Body of pancreas (tissue), 4 donors: ENCODE data around the gene ZNF71.

Experiments used
- POLR2A ChIP-seq, 3 donors: fragments of 450-650 bp; IDR thresholded peaks; one replicate each; pipeline ENCODE4 v1.6.1; 2016; ENCODE audit warnings: antibody characterized with exemption in 3 of 3, mild to moderate bottlenecking in 2 of 3
- TF ChIP-seq, protein P1 (sequence below), 7 experiments: fragments of 450-650 bp in 4 of 7; fragments of 200-600 bp in 3 of 7; sonication (generic) in 3 of 7; IDR thresholded peaks; one replicate each; pipeline ENCODE4 v1.5.1; 2016 to 2019; ENCODE audit warnings: antibody characterized with exemption in 7 of 7

DNA sequence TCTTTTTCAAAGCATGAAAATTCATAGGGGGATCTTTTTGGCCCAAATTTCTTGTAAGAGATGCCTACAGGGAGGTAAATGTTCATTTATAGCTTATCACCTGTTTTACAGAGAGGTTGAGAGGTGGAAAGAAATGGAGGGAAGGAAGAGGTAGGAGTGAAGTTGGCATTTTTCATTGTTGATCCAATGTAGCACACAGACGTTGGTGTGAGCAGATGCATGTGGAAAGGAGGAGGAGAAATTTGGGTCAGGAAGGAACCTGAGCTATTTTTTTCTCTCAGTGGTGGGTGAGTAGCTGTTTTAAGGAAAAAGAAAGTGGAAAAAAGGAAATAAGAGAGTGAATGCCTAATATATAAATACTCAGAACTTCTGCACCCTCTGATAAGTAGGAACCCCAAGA is 37.9 kb downstream of the ZNF71 start:
- TF ChIP-seq, protein P1, sequence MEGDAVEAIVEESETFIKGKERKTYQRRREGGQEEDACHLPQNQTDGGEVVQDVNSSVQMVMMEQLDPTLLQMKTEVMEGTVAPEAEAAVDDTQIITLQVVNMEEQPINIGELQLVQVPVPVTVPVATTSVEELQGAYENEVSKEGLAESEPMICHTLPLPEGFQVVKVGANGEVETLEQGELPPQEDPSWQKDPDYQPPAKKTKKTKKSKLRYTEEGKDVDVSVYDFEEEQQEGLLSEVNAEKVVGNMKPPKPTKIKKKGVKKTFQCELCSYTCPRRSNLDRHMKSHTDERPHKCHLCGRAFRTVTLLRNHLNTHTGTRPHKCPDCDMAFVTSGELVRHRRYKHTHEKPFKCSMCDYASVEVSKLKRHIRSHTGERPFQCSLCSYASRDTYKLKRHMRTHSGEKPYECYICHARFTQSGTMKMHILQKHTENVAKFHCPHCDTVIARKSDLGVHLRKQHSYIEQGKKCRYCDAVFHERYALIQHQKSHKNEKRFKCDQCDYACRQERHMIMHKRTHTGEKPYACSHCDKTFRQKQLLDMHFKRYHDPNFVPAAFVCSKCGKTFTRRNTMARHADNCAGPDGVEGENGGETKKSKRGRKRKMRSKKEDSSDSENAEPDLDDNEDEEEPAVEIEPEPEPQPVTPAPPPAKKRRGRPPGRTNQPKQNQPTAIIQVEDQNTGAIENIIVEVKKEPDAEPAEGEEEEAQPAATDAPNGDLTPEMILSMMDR (IDR thresholded peaks at IDR 0.05), result no peak
- TF ChIP-seq POLR2A (IDR thresholded peaks at IDR 0.05), result no peak
